LNCAP (cell line): ENCODE measurements around the gene SLC13A3.

Experiments used
- CTCF ChIP-seq: fragments of 450-650 bp; IDR thresholded peaks from 2 replicates; pipeline ENCODE4 v1.5.1; 2017; ENCODE audit warnings: mild to moderate bottlenecking

Gene SLC13A3

GRCh38 chr20:46683939-46684750 is 32.9 kb upstream of the SLC13A3 start:
- no peak for TF ChIP-seq CTCF

GRCh38 chr20:46683668-46683938 is 32.3 kb upstream of the SLC13A3 start:
- no peak for TF ChIP-seq CTCF

GRCh38 chr20:46683011-46683667 is 31.9 kb upstream of the SLC13A3 start:
- no peak for TF ChIP-seq CTCF

GRCh38 chr20:46682063-46682821 is 31.0 kb upstream of the SLC13A3 start:
- TF ChIP-seq CTCF: no peak

- TF ChIP-seq CTCF: peak; percentile 84
These were observed 30.0 kb upstream of the SLC13A3 start for GRCh38 chr20:46681032-46681854.

- no peak for TF ChIP-seq CTCF
These were observed 29.4 kb upstream of the SLC13A3 start for GRCh38 chr20:46680684-46681031.

- TF ChIP-seq CTCF: no peak
These were observed 27.3 kb upstream of the SLC13A3 start for GRCh38 chr20:46678516-46678915.
